Trophoblast cell (in vitro differentiated cells and primary cell): Measurements from ENCODE around the gene NTMT2.
"Not testable (repeated sequence)": the region's sequence is repeated elsewhere in the genome, so short reads cannot be mapped to it uniquely, and the experiment has no call there.

Experiments
- DNase-seq, 2 donors: peaks; one replicate each; pipeline ENCODE4 v3.0.0-alpha.2; 2016
- H2AFZ ChIP-seq: 2 replicates; pipeline ENCODE4 v1.6.1; 2013; ENCODE audit warnings: low read length, moderate library complexity, mild to moderate bottlenecking; ENCODE audit not compliant: insufficient read depth, poor library complexity
- H2AK5ac ChIP-seq: 2 replicates; pipeline ENCODE4 v1.6.1; 2013; ENCODE audit warnings: mild to moderate bottlenecking, low read length
- H2BK120ac ChIP-seq: 2 replicates; pipeline ENCODE4 v1.6.1; 2013; ENCODE audit warnings: low read length, mild to moderate bottlenecking, moderate library complexity; ENCODE audit not compliant: insufficient read depth, poor library complexity
- H2BK12ac ChIP-seq: 2 replicates; pipeline ENCODE4 v1.6.1; 2013; ENCODE audit warnings: mild to moderate bottlenecking, low read length, moderate library complexity
- H2BK5ac ChIP-seq: 2 replicates; pipeline ENCODE4 v1.6.1; 2013; ENCODE audit warnings: low read length, low read depth, moderate library complexity, mild to moderate bottlenecking; ENCODE audit not compliant: poor library complexity
- H3K14ac ChIP-seq: 2 replicates; pipeline ENCODE4 v1.6.1; 2013; ENCODE audit warnings: mild to moderate bottlenecking, low read length
- H3K18ac ChIP-seq: 2 replicates; pipeline ENCODE4 v1.6.1; 2013; ENCODE audit warnings: mild to moderate bottlenecking, low read length
- H3K23ac ChIP-seq: 2 replicates; pipeline ENCODE4 v1.6.1; 2013; ENCODE audit warnings: low read length
- H3K27ac ChIP-seq: 2 replicates; pipeline ENCODE4 v1.5.1; 2013; ENCODE audit warnings: low read depth, mild to moderate bottlenecking, inconsistent platforms, low read length, moderate library complexity
- H3K27me3 ChIP-seq: 2 replicates; pipeline ENCODE4 v1.6.1; 2013; ENCODE audit warnings: inconsistent platforms, mild to moderate bottlenecking, low read length, moderate library complexity; ENCODE audit not compliant: insufficient read depth
- H3K36me3 ChIP-seq, 2 experiments: 1 replicate in 1 of 2; 2 replicates in 1 of 2; pipeline ENCODE4 v1.6.1; 2013; ENCODE audit warnings: low read length in 2 of 2, mild to moderate bottlenecking in 2 of 2, moderate library complexity in 1 of 2; ENCODE audit not compliant: insufficient read depth in 2 of 2, control insufficient read depth in 1 of 2
- H3K4ac ChIP-seq: 2 replicates; pipeline ENCODE4 v1.6.1; 2013; ENCODE audit warnings: low read depth, mild to moderate bottlenecking, low read length, moderate library complexity
- H3K4me1 ChIP-seq, 2 experiments: 1 replicate in 1 of 2; 2 replicates in 1 of 2; pipeline ENCODE4 v1.6.1; 2013; ENCODE audit warnings: low read length in 2 of 2, mild to moderate bottlenecking in 2 of 2, moderate library complexity in 1 of 2; ENCODE audit not compliant: insufficient read depth in 2 of 2, control insufficient read depth in 1 of 2
- H3K4me2 ChIP-seq: 2 replicates; pipeline ENCODE4 v1.6.1; 2013; ENCODE audit warnings: inconsistent platforms, mild to moderate bottlenecking, low read length, moderate library complexity
- H3K4me3 ChIP-seq: 2 replicates; pipeline ENCODE4 v1.5.1; 2013; ENCODE audit warnings: mild to moderate bottlenecking, low read depth, low read length, inconsistent platforms
- H3K79me1 ChIP-seq: one replicate; pipeline ENCODE4 v1.6.1; 2013; ENCODE audit warnings: low read length
- H3K79me2 ChIP-seq: 2 replicates; pipeline ENCODE4 v1.6.1; 2013; ENCODE audit warnings: low read length, mild to moderate bottlenecking; ENCODE audit not compliant: control insufficient read depth, insufficient read depth, poor library complexity
- H3K9ac ChIP-seq: 2 replicates; pipeline ENCODE4 v1.6.1; 2013; ENCODE audit warnings: mild to moderate bottlenecking, low read length
- H3K9me3 ChIP-seq: 2 replicates; pipeline ENCODE4 v1.6.1; 2013; ENCODE audit warnings: low read depth, mild to moderate bottlenecking, control low read depth, inconsistent platforms, low read length; ENCODE audit not compliant: insufficient read depth
- H4K12ac ChIP-seq: 2 replicates; pipeline ENCODE4 v1.6.1; 2013; ENCODE audit warnings: low read depth, mild to moderate bottlenecking, low read length, moderate library complexity
- H4K8ac ChIP-seq: 2 replicates; pipeline ENCODE4 v1.6.1; 2013; ENCODE audit warnings: low read depth, mild to moderate bottlenecking, low read length, moderate library complexity
- H4K91ac ChIP-seq: one replicate; pipeline ENCODE4 v1.6.1; 2013; ENCODE audit warnings: low read depth, mild to moderate bottlenecking, low read length, moderate library complexity
- WGBS: extraction: QIAGEN DNeasy Blood & Tissue Kit; methylation state at CpG from one replicate; pipeline ENCODE4 v1.1.7; 2013; ENCODE audit warnings: missing lambda C conversion rate; ENCODE audit not compliant: insufficient read length, insufficient coverage; ENCODE audit errors: extremely low coverage; 5-methylcytosine and 5-hydroxymethylcytosine counted together

The NTMT2 gene

GRCh38 chr1:170164103-170164763 lies 18.5 kb downstream of the NTMT2 start:
- H3K36me3 ChIP-seq: no peaks in the 10 kb centered on the region
- no peak overlapping the region for H2AK5ac ChIP-seq
- no peak overlapping the region for H3K9ac ChIP-seq
- no peak overlapping the region for H3K27ac ChIP-seq
- no peaks in the 10 kb centered on the region for H3K9me3 ChIP-seq
- peaks cover 5% of the 10 kb centered on the region in 2 experiments for H3K4me1 ChIP-seq
- peaks cover 3% of the 10 kb centered on the region for H3K79me1 ChIP-seq
- H3K27me3 ChIP-seq: no peaks in the 10 kb centered on the region
- H3K4me2 ChIP-seq: no peak overlapping the region
- H2AFZ ChIP-seq: no peak overlapping the region
- no peak overlapping the region for H2BK120ac ChIP-seq
- no peak for DNase-seq
- H4K8ac ChIP-seq: no peak overlapping the region
- H3K79me2 ChIP-seq: no peaks in the 10 kb centered on the region
- WGBS: no CpG with 5 or more reads among the region's 4 CpGs
- no peak overlapping the region for H3K23ac ChIP-seq
- H4K12ac ChIP-seq: no peak overlapping the region
- H3K4ac ChIP-seq: no peak overlapping the region
- no peak overlapping the region for H3K14ac ChIP-seq
- H2BK12ac ChIP-seq: peak overlapping the region; percentile 76
- H3K4me3 ChIP-seq: no peak overlapping the region
- no peak overlapping the region for H2BK5ac ChIP-seq
- H3K18ac ChIP-seq: no peak overlapping the region
- peak overlapping the region; percentile 14 for H4K91ac ChIP-seq

- WGBS: no CpG with 5 or more reads among the region's 7 CpGs
- H3K36me3 ChIP-seq: no peaks in the 10 kb centered on the region
- peak overlapping the region; percentile 81 for H2BK12ac ChIP-seq
Measured at GRCh38 chr1:170166518-170167180, 20.9 kb downstream of the NTMT2 start.

GRCh38 chr1:170168265-170168664 lies 22.5 kb downstream of the NTMT2 start:
- Histone ChIP-seq H3K9ac (no peak overlapping the region), H2AK5ac (no peak overlapping the region), H2BK5ac (no peak overlapping the region), H3K27ac (no peak overlapping the region), H3K36me3 (no peaks in the 10 kb centered on the region), H2AFZ (no peak overlapping the region), H2BK12ac (no peak overlapping the region), H3K14ac (no peak overlapping the region), H3K4me1 (peaks cover 5% of the 10 kb centered on the region in 2 experiments), H2BK120ac (no peak overlapping the region), H3K9me3 (no peaks in the 10 kb centered on the region), H4K91ac (no peak overlapping the region), H3K4me2 (no peak overlapping the region), H4K12ac (no peak overlapping the region), H3K4ac (no peak overlapping the region), H3K4me3 (no peak overlapping the region), H3K23ac (no peak overlapping the region), H4K8ac (no peak overlapping the region), H3K27me3 (no peaks in the 10 kb centered on the region), H3K79me2 (no peaks in the 10 kb centered on the region), H3K18ac (no peak overlapping the region), H3K79me1 (peaks cover 2% of the 10 kb centered on the region)
- peak in 1 of 2 donors; percentile 18 for DNase-seq
- WGBS: no CpG with 5 or more reads among the region's 1 CpG

More at GRCh38 chr1:170166518-170167180, 20.9 kb downstream of the NTMT2 start:
- Histone ChIP-seq H2AFZ (no peak overlapping the region), H3K9ac (no peak overlapping the region), H2AK5ac (no peak overlapping the region), H3K9me3 (no peaks in the 10 kb centered on the region), H4K91ac (peak overlapping the region; percentile 58), H4K8ac (peak overlapping the region; percentile 57), H4K12ac (no peak overlapping the region), H3K18ac (no peak overlapping the region), H3K4ac (no peak overlapping the region), H3K27ac (no peak overlapping the region), H3K79me1 (peaks cover 3% of the 10 kb centered on the region), H3K27me3 (no peaks in the 10 kb centered on the region), H3K4me2 (no peak overlapping the region), H3K14ac (peak overlapping the region; percentile 69), H3K4me3 (no peak overlapping the region), H3K79me2 (no peaks in the 10 kb centered on the region), H2BK5ac (peak overlapping the region; percentile 54), H3K4me1 (peaks cover 5% of the 10 kb centered on the region in 2 experiments), H2BK120ac (peak overlapping the region; percentile 4), H3K23ac (no peak overlapping the region)
- no peak for DNase-seq

- H3K79me1 ChIP-seq, H2AFZ ChIP-seq, DNase-seq, H4K12ac ChIP-seq, H3K4ac ChIP-seq, H3K4me2 ChIP-seq, H3K9ac ChIP-seq, H2AK5ac ChIP-seq, H3K4me3 ChIP-seq, H2BK5ac ChIP-seq, H3K14ac ChIP-seq, H3K27ac ChIP-seq, H3K36me3 ChIP-seq, H2BK120ac ChIP-seq, H4K91ac ChIP-seq, H3K23ac ChIP-seq, H3K27me3 ChIP-seq, H2BK12ac ChIP-seq, H3K9me3 ChIP-seq, H3K18ac ChIP-seq, H3K4me1 ChIP-seq, H4K8ac ChIP-seq, H3K79me2 ChIP-seq: not testable (repeated sequence)
- WGBS: no CpG with 5 or more reads among the region's 4 CpGs
Measured at GRCh38 chr1:170170513-170170912, 24.8 kb downstream of the NTMT2 start.
